HG03460 (cell line): ENCODE data around the gene ZNF330.
A peak's percentile ranks its signal among the peaks of the same experiment; 100 is the strongest.
"Not testable (repeated sequence)": the region's sequence is repeated elsewhere in the genome, so short reads cannot be mapped to it uniquely, and the experiment has no call there.

Source experiments
- ATAC-seq: cut with Tn5 transposase; IDR thresholded peaks from one replicate; pipeline ENCODE4 v1.9.1; 2021; ENCODE audit not compliant: unreplicated experiment

ZNF330 gene

DNA sequence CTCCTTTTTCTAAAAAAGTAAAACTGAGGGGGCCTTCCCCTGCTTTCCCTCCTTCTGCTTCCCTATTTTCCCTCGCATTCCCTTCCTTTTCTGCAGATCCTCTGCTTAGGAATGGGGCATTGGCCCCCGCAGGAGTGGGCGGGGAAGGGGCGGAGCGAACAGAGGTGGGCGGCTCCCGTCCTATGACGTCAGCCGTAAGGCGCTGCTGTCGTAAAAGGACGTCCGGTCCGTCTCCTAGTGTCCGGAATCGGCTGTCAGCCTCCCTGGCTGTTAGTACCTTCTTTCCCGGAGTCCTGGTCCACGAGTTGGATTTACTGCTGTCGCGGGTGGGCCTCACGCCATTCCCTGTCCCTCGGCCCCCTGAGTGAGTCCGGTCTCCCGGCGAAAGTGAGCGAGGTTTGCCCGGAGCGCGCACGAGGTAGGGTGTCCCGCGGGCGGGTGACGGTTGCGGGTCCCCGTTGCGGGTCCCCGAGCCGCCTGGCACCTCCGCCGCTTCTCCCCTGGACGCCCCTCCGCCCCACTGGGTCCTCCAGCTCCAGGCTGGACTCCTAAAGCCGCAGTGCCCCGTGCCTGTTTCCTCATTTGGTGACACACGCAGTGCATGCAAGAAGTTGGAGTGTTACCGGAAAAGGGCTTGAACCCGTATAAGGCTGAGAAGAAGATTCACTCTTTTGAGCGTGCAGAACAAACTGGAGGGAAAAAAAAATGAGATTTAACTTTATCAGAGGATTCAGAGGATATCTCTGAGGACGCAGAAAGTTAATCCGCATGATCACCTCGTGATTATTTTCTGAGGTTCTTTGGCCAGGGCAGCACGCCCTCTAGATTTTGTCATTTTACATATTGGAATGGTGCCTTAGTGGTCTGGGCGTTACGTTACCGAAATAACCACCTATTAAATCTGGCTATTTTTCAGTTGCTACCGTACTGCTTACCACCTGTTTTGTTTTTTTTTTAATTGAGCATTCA is at the start of gene ZNF330:
TSS of gene ZNF330 (plus strand) at position 205 of the 969 bp plus-strand sequence. CDS start 1,477 bp downstream, outside the sequence.
- ATAC-seq: peak; percentile 87

DNA sequence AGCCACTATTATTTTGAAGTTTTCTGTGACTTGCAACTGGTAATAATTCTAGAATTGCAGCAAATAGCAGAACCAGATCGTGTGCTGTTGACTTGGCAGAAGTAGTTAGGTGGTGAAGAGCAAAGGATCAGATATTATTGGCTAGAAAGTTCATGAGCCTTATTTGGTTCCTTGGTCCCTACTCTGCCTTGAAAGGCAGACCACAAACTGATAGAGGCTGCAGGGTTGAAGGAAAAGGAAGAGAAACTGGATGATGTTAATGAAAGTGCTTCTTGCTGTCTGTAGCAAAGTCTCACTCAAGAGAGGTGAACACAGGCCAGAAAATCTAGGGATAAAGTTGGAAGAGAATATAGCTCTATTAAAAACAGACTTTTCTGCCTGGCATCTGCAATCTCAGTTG is 46.2 kb upstream of the ZNF330 start:
- no peak for ATAC-seq

DNA sequence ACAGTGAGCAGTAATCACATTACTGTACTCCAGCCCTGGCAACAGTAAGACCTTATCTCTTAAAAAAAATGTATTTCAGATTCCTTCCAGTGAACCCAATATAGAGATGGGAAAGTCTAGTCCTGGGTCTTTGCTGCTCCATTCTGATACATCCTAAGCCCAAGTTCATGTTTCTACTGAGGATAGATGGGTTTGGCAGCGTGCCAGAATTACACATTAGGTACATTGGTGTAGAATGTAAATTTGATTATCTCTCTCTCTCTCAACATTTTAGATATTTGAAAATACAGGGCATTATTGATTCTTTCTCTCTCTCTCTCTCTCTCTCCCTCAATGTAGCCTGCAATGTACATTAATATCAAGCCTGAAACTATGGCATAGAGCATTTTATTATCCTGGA is 43.5 kb upstream of the ZNF330 start:
- no peak for ATAC-seq

DNA sequence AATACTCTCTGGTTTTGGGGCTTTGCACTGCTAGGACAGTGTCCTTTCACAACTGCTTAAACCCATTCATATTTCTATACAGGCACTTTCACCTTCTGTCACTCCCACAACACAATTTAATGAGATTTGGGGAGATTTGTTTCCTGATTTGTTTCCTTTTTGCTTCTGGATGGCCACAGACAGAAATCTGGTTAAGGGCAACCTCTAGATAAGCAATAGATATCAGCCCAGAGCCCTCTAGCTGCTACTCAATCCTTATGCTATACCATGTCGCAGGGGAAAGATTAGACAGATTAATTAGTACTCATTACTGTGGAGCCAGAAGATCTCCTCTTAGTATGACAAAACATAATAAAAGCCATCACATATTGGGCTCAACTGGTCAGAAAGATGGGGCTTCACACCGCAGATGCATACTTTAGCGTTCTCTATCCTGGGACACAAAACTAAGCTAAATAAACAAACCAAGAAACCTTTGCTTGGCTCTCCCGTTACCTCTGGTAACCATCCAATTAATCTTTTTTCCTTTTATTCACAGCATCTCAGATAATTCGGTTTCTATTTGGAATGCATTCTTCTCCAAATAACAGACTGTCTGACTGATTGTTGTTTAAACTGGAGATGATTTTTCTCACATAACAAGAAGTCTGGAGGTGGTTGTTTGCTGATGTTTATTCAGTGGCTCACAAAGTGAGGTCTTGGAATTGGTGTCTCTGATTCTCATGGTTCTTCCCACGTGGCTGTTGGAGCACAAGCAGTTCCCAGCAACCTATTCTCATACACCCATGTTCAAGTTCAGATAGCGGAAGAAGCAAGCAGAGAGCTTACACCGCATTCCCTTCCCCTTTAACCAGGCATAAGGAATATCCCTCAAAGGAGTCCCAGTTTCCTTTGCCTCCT is 41.0 kb upstream of the ZNF330 start:
- ATAC-seq: no peak

DNA sequence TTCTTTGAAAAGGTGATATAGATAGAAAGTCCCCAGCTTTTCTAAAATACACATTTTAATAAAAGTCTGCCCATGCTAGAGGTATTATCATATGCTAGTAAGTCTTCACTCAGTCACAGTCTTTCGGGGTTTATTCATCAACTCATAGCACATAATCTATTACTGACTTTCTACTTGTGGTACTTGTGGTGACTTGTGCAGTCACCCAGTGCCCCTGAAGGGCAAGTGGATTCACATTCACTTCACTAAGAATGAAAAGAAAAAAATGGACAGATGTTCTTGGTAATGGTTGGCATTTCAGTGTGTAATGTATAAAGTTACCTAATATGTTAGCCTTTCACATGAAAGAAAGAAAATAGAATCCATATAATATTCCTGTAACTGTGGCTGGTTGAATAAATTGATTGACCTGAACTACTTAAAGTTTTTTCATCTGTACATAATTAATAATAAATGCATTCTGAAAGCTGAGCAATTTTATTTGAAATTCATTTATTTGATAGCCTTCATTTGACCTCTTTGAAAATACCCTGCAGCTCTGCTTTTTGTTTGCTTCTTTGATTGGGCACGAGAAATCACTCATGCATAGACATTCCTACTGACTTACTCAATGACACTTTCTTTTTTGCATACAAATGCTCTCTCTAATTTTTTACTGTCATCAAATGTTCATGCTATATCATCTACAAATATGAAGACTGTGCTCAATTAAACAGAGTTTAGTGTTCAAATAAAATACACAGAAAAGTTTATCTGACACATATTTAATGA is 39.5 kb upstream of the ZNF330 start:
- ATAC-seq: peak; percentile 93

DNA sequence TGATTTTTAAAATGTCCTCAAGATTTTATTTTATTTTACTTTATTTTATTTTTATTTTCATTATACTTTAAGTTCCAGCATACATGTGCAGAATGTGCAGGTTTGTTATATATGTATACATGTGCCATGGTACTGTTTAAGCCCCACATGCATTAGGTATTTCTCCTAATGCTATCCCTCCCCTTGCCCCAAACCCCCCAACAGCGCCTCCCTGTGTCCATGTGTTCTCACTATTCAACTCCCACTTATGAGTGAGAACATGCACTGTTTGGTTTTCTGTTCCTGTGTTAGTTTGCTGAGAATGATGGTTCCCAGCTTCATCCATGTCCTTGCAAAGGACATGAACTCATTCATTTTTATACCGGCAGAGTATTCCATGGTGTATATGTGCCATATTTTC is 37.2 kb upstream of the ZNF330 start:
- not testable (repeated sequence) for ATAC-seq

DNA sequence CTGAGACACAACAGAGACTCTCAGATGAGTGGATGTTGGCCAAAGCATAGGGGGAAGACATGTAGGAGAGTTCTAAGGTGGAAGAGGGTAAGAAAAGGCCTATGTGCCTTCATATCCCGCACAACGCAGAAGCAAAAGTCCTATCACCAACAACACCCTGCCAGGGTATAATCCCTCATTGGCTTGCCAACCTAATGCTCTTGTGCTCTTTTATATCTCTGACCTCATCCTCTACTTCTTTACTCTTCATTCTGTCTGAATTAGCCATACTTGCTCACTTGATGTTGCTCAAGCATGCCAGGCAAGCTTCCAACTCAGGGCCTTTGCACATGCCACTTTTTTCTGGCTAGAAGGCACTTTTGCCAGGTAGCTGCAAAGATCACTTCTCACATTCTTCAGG is 28.1 kb upstream of the ZNF330 start:
- no peak for ATAC-seq

DNA sequence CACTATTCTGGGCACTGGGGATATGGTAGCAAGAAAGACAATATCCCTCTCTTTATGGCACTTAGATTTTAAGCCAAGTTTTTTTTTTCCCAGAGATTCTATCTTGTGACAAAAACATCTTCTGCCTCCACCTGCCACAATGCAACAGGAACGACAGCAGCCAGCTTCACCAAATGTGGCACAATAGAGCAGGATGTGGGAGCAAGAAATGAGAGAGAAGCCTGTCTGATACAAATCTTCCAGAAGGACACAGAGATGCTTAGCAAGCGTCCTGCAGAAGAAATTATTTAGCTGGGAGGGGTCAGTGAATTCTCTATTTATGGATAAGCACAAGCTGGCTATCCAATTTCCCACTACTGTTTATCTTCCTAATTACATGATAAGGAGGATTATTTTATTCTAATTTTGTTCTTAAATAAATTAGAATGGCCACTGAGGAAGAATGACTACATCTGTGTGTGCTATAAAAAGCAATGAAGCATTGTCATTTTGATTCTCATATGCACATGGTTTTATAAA is 27.1 kb upstream of the ZNF330 start:
- ATAC-seq: no peak

DNA sequence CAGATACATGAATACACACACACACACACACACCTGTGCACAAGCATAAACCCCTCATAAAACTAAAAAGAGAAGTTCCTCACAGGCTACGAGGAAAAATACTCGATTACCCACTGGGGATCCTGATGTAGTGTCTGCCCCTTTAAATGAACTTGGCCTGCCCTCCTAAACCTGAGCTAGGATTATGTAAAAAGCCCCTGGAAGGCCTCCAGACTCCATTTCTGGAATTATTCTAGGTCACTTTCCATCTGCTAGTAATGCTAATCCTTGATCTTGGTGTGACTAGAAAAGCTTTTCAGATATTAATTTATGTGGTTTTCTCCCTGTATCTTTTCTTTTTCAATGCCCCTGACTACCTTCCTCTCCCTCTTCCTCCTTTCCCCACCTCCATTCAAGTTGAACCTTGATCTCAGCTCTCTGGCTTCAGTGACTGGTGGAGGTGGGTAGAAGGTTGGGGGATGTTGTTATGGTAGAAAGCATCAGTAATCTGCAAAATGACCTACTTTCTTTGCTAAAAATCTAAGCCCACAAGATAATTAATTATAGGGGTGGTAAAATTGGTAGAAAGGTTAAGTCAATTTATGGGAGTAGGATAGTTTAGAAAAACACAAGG is 25.5 kb upstream of the ZNF330 start:
- ATAC-seq: no peak

DNA sequence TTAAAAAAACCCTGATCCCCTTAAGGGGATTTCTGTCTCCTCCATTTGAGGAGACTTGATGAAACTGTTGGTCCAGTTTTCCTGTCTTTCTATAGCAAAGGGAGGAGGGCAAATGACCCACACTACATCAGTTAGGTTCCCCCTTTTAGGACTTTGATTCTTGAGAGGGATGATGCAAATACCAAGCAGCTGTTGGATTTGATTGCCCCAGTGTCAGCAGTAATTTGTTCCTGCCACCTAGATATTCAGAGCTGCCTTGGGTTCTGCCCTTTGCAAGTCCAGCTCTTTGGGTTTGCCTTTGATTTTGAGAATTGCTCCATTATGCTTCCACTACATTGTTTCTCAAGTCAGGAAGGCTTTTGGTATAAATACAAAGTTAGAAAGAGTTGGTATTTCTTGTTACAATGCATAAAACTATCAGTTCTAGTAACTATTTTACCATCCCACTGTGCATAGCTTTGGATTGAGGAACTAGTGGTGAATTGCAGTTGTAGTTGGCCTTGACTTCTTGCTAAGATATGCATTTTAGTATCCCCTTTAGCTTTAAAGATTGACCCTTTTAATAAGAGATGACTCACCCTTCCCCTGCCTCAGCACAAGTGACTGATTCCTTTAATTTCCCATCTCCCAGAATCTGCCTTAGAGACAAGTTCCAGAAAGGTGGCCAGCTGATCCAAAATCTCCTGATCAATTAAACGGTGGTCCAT is 24.3 kb upstream of the ZNF330 start:
- ATAC-seq: no peak

DNA sequence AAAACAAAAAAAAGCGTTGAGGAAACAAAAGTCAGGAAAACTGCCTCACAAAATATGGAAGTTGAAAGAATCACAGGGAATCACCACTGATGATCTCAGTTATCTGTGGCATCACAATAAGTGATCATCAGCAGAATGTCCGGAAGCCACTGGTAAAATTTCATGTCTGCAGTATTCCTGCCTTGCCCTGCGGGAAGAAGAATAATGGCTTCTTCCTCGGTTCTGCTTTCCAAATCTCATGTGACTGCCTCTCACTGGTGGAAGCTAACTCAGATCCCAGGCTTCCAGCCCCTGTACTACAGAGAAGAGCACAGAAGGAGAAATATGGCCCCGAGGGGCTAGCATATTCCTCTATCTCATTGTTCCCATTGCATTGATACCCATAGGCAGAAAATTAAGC is 12.7 kb upstream of the ZNF330 start:
- ATAC-seq: no peak

DNA sequence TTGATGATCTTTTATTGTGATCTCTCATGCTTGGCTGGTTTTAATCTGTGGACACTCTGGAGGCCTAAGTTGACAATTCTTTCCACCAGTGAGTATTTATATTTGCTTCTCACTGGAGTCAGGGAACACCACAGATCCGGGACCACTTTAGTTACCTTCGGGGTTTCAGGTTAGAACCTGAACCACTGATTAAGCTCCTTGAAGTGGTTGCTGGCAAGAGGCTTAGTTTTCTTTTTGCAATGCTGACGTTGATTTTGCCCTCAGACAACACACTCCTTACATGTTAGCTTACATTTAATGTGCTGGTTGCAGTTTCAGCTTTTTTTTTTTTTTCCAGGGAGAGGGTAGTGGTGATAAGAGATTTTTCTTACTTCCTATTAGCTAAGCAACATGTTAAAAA is 10.5 kb upstream of the ZNF330 start:
- no peak for ATAC-seq

DNA sequence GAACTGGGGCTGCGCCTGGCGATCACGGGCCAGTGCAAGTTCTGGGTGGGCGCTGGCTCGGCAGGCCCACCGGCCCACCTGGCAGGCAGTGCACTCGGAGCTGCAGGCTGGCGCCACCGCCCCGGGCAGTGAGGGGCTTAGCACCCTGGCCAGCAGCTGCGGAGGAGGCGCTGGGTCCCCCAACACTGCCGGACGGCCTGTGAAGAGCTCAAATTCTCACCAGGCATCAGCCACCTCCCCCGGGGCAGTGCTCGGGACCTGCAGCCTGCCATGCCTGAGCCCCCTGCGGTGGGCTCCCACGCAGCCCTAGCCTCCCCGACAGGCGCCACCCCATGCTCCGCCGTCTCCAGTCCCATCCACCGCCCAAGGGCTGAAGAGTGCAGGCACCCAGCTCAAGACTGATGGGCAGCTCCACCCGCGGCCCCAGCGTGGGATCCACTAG is 7.1 kb upstream of the ZNF330 start:
- ATAC-seq: no peak

DNA sequence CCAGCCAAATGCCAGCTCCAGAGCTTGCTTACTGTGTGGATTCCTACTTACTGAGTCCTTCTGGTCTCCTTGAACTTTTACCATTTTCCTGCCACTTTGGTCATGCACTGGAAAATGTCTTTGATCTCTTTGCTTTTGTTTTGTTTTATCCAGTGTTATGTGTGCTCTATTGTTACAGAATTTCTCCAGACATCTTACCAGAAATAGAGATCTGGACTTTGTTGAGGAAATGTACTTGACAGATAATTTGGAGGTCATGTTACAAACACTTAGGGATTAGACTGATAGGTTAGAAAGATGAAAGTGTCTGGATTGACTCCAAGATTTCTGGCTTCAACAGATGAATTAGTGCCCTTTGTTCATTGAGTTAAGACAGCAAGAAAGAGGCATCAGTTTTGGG is 5.7 kb upstream of the ZNF330 start:
- ATAC-seq: no peak

DNA sequence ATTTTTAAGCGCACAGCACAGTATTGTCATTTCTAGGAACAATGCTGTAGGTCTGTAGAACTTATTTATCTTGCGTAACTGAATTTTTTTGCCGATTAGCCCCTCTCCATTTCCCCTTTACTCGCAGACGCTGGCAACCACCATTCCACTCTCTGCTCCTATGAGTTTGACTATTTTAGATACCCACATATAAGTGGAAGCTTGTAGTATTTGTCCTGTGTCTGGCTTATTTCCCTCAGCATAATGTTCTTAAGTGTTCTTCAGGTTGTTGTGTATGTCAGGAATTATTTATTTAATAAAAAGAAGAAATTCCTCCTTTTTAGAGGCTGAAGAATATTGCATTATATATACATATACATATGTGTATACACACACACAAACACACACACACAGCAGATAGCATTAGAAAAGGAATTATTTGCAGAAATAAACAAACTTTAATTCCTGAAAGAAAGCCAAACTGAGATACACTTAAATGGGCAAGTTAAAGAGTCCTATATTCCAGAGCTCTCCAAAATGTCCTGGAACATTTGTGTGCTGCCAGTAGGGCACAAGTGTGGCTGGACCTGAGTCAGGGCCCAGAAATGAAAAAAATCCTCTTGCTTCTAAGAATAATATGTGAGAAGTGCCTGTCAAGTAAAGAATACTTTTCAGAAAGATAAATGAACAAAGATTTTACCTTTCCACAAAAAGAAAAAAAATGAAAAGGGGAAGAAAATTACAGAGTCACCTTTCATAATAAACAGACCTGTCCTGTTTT is 4.5 kb upstream of the ZNF330 start:
- no peak for ATAC-seq

DNA sequence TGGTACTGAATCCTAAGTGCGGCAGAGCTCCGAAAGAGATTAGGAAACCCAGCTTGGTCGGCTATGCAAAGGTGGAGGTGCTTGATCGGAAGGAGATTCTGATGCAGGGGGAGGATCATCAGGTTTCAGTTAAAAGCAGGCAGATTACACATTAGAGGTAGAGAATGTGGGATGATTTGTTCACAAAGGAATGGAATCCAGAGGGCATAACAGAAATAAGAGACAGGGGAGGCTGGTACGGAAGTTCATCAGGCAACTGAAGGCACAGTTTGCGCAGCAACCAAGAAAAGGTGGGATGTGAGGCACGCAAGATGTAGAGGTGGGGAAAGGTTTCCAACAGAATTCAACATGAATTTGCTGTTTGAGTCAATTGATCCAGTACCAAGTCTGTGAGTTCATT is 424 bp upstream of the ZNF330 start:
- ATAC-seq: peak; percentile 7

DNA sequence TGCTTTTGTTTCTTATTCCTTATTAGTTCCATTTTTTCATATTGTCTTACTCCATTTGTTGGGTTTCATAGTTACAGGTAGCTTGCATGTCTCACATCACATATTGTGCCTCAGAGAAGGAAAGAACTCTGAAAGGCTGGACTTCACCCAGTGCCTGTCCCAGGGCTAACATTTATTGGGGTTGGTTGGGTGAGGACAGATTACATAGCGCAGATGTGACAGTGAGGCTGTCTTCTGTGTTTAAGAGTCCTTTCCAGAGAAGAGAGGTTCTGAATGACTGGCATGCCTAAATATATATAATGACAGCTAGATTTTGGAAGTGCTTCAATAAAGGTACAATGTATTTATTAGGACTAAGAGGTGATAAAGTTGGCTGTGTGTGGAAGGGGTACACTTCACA is 2.7 kb downstream of the ZNF330 start:
- ATAC-seq: no peak

DNA sequence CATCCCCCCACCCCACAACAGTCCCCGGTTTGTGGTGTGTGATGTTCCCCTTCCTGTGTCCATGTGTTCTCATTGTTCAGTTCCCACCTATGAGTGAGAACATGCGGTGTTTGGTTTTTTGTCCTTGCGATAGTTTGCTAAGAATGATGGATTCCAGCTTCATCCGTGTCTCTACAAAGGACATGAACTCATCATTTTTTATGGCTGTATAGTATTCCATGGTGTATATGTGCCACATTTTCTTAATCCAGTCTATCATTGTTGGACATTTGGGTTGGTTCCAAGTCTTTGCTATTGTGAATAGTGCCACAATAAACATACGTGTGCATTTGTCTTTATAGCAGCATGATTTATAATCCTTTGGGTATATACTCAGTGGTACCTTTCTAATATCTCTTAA is 6.6 kb downstream of the ZNF330 start:
- not testable (repeated sequence) for ATAC-seq
